Thyroid gland (tissue), 4 donors: ENCODE data around the gene ANGPT4.

Experiments
- CTCF ChIP-seq, 6 experiments: fragments of 200-600 bp in 3 of 6; fragments of 450-650 bp in 3 of 6; sonication (generic) in 3 of 6; IDR thresholded peaks; one replicate each; pipeline ENCODE4 v1.5.1; 2016 to 2019; ENCODE audit warnings: antibody characterized with exemption in 6 of 6, mild to moderate bottlenecking in 2 of 6, inconsistent platforms in 1 of 6, moderate library complexity in 1 of 6
- POLR2A ChIP-seq, 2 donors: fragments of 450-650 bp; IDR thresholded peaks; one replicate each; pipeline ENCODE4 v1.6.1; 2017; ENCODE audit warnings: antibody characterized with exemption in 2 of 2, mild to moderate bottlenecking in 2 of 2, moderate library complexity in 1 of 2

- TF ChIP-seq CTCF (IDR thresholded peaks at IDR 0.05) (no peak), POLR2A (IDR thresholded peaks at IDR 0.05) (no peak)
Observed at GRCh38 chr20:868279-868678, 47.9 kb downstream of the ANGPT4 start.
